NCI-H345 (cell line): ENCODE results near the gene PHC1.
"Not testable (repeated sequence)": the region's sequence is repeated elsewhere in the genome, so short reads cannot be mapped to it uniquely, and the experiment has no call there.

Experiments
- DNase-seq: peaks from one replicate; lab custom pipeline; 2025; lab: John Stamatoyannopoulos, UW

PHC1 gene

DNA sequence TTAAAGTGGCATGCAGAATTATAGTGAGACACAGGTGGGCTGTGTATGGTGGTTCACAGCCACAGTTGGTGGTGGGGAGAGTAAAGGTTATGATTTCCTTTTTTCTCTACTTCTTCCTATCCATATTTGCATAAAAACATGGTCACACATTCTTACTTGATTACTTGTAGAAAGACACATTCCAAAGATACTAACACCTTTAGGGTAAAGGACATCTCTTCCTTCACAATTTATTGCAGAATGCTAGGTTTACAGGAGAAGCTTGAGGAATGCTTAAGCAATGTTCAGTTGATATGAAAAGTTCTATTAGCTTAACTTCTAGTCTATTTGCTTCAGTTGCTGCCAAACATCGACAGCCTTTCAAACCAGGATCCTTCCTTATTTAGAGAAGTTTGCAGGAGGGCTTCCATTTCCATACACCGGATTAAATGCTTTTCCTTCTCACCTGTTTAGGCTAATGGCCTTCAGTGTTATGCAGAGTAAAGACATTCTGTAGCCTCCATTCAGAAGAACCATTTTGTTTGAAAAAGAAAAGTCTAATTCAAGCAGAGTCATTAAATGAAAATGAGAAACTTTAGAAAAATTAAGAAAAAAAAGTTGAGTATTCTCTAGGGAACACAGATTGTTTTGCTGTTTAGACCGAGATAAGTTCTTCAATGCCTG, 2.6 kb upstream of the PHC1 start:
- DNase-seq: no peak

- DNase-seq: peak; percentile 16
Measured at GRCh38 chr12:8912914-8913313, 1.4 kb upstream of the PHC1 start.

- peak; percentile 49 for DNase-seq
Measured at GRCh38 chr12:8913702-8914032, 642 bp upstream of the PHC1 start.

- DNase-seq: peak; percentile 73
Measured at GRCh38 chr12:8914716-8915526, 612 bp downstream of the PHC1 start.

DNA sequence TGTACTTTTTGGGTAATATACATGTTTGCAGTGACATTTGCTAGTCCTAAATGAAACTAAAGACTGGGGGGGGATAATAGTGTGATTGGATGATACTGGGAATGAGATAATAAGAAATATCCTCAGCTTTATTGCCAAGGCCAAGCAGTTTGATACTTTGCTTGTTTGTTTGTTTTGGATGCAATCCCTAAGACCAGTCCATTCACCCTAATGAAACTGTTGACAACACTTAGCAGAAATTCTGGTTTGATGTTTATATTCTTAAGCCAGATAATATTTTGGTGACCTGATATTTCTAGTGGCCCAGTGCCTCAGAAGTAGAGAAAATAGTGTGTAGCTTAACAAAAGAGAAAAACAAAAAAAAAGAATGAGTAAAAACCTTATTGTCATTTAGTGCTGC, 1.8 kb downstream of the PHC1 start:
- DNase-seq: no peak

DNA sequence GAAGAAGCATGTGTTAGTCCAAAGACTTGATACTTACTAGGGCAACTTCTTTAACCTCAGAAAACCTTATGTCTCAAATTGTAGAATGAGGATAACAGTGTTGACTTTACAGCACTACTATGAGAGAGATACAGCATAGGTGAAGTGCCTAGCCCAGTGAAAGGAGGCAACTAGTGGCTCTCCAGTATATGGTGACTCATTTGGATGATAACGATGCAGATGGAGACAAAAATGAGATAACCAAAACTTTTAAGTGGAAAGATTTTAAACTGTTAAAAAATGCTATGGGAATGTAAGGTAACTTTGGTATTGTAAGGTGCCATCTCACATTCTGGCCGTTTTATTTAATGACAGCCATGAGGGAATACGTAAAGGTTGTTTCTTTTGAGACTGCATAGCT, 2.7 kb downstream of the PHC1 start:
- no peak for DNase-seq

GRCh38 chr12:8917751-8918150, 3.4 kb downstream of the PHC1 start:
- DNase-seq: no peak

DNA sequence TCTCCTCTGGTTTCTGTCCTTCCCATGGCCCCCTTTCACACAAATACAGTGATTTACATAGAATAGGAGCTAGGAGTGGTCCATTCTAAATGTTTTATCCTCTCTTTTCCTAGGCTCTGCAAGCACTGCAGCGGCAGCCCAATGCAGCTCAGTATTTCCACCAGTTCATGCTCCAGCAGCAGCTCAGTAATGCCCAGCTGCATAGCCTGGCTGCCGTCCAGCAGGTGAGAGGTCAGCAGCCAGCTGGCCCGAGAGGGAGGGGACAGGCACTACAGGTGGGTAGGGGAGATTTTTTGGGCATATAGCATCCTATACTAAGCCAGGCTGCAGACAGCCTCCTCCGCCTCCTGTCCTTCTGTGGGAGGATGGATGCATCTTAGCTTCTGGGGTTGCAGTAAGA, 5.3 kb downstream of the PHC1 start:
- not testable (repeated sequence) for DNase-seq

GRCh38 chr12:8922544-8922943, 8.2 kb downstream of the PHC1 start:
- no peak for DNase-seq

DNA sequence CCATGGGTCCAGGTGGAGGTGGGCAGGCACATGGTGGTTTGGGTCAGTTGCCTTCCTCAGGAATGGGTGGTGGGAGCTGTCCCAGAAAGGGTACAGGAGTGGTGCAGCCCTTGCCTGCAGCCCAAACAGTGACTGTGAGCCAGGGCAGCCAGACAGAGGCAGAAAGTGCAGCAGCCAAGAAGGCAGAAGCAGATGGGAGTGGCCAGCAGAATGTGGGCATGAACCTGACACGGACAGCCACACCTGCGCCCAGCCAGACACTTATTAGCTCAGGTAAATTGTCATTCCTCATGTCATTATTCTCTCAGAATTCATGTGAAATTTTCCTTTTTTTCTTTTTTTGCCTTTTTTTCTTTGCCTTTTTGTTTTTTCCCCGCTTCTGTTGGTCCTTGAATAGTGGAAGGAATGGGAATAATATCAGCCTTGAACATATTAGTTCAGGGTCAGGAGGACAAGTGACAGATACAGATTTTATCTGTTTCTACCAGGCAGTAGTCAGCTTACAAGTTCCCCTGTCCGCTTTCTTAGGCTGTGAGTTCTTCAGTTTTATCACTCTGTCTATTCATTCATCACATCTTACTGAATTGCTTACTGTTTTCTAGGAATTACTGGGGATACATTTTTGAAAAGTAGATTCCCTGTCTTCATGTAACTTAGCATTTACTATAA, 16.5 kb downstream of the PHC1 start:
- DNase-seq: not testable (repeated sequence)

DNA sequence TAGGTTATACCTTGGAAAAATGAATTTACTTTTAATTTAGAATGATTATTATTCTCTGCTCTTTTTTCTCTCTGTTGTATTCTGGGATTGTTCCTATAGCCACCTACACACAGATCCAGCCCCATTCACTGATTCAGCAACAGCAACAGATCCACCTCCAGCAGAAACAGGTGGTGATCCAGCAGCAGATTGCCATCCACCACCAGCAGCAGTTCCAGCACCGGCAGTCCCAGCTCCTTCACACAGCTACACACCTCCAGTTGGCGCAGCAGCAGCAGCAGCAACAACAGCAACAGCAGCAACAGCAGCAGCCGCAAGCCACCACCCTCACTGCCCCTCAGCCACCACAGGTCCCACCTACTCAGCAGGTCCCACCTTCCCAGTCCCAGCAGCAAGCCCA, 18.2 kb downstream of the PHC1 start:
- DNase-seq: not testable (repeated sequence)

GRCh38 chr12:8934080-8934479, 19.8 kb downstream of the PHC1 start:
- DNase-seq: not testable (repeated sequence)

DNA sequence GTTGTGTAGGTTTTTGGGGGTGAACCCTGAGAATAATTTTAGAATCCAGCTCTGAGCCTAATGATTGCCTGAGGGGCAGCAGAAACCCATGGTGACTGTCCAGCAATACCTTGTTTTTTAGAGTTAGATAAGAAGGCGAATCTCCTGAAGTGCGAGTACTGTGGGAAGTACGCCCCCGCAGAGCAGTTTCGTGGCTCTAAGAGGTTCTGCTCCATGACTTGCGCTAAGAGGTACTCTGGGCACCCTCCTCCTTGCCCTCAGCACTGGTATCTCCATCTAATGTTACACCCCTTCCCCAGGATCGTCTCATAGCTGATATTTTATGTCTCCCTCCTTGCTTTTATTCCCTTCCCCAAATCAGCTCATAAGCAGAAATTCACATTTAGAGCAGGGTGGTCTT, 22.4 kb downstream of the PHC1 start:
- DNase-seq: no peak

DNA sequence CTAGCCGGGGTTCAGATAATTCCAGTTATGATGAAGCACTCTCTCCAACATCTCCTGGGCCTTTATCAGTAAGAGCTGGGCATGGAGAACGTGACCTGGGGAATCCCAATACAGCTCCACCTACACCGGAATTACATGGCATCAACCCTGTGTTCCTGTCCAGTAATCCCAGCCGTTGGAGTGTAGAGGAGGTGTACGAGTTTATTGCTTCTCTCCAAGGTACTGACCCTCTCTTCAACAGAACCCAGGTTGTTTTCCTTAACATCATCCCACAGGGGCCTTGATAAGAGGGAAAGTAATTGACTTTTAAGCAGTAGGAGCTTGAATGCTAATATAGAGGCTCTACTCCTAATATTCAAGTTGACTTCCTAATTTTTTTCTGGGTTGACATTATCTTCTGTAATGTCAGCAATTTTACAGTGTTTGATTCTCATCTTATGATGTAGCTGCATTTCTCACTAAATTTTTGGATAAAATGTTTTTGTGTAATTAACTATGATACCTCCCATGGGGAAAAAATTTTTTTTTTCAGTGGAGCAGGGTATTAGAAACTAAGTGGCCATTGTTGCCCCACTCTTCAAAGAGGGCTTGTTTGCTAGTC, 23.6 kb downstream of the PHC1 start:
- not testable (repeated sequence) for DNase-seq

- no peak for DNase-seq
Measured at GRCh38 chr12:8941691-8942478, 27.6 kb downstream of the PHC1 start.

DNA sequence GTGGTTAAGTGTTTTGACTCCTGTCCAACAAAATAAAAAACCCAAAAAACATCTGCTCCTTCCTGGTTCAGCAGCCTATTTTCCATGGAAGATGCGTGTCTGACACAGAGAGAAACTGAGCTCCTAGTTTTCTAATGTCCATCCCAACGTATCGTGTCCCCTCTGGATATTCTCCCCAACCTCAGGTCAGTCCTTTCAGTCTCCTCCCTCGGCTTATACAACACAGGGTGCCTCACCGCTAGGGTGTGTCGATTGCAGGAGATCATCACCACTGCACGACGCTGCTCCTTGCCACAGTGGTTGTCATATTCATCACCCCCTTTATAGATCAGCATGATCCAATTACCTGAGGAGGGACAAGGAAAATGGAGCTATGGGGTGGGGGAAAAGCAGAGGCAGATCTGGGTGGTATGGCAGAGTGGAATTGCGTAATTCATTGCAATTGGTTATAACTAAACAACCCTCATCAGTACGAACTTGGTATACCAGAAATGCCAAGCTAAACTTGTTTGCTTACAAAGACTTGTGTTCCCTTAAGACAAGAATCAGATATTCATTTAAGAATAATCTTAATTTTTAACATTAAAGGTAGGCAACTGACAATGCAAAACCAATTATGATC, 29.4 kb downstream of the PHC1 start:
- no peak for DNase-seq

DNA sequence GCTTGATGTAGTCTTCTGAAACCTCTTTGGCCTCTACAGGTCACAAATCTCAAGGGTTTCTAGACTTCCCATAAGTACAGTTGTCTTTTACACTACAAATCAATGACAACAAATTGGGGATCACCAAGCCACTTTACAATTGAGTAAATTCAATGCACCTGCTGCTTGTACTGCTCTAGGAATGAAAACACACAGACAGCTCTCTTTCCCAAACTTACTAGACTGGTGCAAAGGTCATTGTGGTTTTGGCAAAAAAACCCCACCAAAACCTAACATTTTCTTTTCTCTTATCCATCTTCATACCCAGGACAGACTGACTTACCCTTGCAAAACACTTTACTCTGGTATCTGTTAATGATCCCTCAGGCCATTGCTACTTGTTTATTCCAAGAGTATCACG, 32.4 kb downstream of the PHC1 start:
- no peak for DNase-seq

DNA sequence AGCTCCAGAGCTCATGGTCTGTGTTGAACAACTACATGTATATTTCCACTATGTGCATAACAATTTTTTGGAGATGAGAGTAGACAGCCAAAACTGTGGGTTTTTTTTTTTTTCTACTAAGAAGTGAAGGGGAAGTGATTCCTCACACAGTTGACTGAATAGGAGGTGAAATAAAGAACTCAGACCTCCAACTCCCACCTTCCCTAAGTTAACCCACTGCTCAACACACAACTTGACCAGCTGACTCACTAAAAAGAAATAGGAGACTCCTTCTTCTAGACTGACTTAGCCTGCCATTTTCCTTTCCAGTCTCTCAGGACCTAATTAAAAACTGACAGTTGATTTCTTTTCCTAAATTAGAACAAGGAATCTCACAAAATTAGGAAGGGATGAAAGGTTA, 33.4 kb downstream of the PHC1 start:
- DNase-seq: no peak

- no peak for DNase-seq
Measured at GRCh38 chr12:8948701-8949341, 34.5 kb downstream of the PHC1 start.

DNA sequence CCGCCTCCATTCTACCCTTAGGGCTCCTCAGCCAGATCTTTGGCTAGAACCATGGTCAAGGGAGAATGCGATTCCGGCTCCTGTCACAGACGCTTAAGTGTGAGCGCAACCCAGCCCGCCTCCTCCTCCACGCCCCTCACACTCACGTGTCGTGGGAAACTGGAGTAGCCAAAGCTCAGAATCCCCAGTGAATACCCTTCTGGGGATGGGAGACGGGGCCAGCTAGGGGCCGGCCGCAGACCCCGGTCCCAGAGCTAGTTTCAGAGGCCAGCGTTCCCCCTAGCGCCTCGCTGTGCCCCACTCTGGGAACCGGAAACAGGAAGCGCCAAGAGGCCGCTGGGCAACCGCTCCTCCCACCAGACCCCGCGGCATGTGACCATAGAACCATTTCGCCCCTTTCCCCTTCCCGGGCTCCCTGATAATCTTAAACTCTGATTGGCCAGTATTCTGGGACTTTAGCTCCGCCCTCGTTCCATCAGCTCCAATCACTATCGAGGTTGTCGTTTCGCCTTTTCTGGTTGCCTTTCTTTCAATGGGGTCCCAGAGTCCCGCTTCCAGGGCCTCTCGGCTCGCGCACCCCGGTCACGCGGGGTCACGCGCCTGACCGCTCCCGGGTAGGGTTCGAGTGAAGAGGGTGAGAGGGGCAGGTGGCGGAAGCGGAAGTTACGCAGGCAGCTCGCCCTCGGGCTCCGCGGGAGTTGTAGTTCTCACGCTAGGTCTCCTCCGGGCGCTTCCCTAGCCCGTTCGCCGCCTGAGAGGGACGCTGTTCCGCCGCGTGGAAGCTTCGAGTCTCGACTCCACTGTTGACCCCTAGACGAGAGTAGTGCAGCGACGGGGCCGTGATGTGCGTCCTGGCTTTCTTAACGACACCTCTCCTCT, 35.3 kb downstream of the PHC1 start, which contains the start of gene M6PR:
Gene M6PR, minus strand, starts transcription at position 304 of the 879 bp plus-strand sequence. CDS start 3,241 bp downstream, outside the sequence.
- DNase-seq: peak; percentile 98
